GM12878 (cell line): ENCODE results near the gene CENPH. TPM values are rescaled to one million over a fixed set of nuclear protein-coding genes. Genes with fewer than 3 reads are reported as not detected.
A peak's percentile ranks its signal among the peaks of the same experiment; 100 is the strongest.

Experiments used
- ATF2 ChIP-seq: IDR thresholded peaks from 2 replicates; pipeline ENCODE4 v1.6.1; 2012; ENCODE audit warnings: low read length, inconsistent platforms
- EED ChIP-seq: sonication (generic); IDR thresholded peaks from 2 replicates; pipeline ENCODE4 v1.6.1; 2016; ENCODE audit warnings: antibody characterized with exemption, low read depth
- GABPA ChIP-seq: IDR thresholded peaks from 2 replicates; pipeline ENCODE4 v1.6.1; 2014; ENCODE audit warnings: antibody characterized with exemption, low read depth, mild to moderate bottlenecking, inconsistent platforms
- HDAC2 ChIP-seq: fragments of 200-600 bp; sonication (generic); IDR thresholded peaks from 2 replicates; pipeline ENCODE4 v1.6.1; 2017
- JUND ChIP-seq: IDR thresholded peaks from 2 replicates; pipeline ENCODE4 v1.6.1; 2012; ENCODE audit warnings: low read depth, mild to moderate bottlenecking, low read length, improper control_type of control experiment, moderate library complexity
- MYC ChIP-seq: IDR thresholded peaks from 2 replicates; pipeline ENCODE4 v1.6.1; 2011; ENCODE audit warnings: mild to moderate bottlenecking, low read length, moderate library complexity, inconsistent platforms; ENCODE audit not compliant: insufficient read depth, insufficient replicate concordance, insufficient read length, severe bottlenecking
- NFIC ChIP-seq: IDR thresholded peaks from 2 replicates; pipeline ENCODE4 v1.6.1; 2012; ENCODE audit warnings: low read depth, mild to moderate bottlenecking, inconsistent platforms, low read length, moderate library complexity
- NR2C2 ChIP-seq: IDR thresholded peaks from 2 replicates; pipeline ENCODE4 v1.6.1; 2011; ENCODE audit warnings: borderline replicate concordance, low read depth; ENCODE audit not compliant: control insufficient read depth, insufficient read length
- PML ChIP-seq: IDR thresholded peaks from 2 replicates; pipeline ENCODE4 v1.6.1; 2012; ENCODE audit warnings: low read length, inconsistent platforms
- RAD21 ChIP-seq: IDR thresholded peaks from 2 replicates; pipeline ENCODE4 v1.6.1; 2011; ENCODE audit warnings: mild to moderate bottlenecking, low read depth, low read length, moderate library complexity; ENCODE audit not compliant: insufficient read depth
- STAT1 ChIP-seq: fragments of 450-650 bp; conservative IDR thresholded peaks from 2 replicates; pipeline ENCODE4 v1.6.1; 2014; ENCODE audit warnings: antibody characterized with exemption, mild to moderate bottlenecking
- TARDBP ChIP-seq: IDR thresholded peaks from 2 replicates; pipeline ENCODE4 v1.6.1; 2016; ENCODE audit warnings: borderline replicate concordance
- TCF7 ChIP-seq: IDR thresholded peaks from 2 replicates; pipeline ENCODE4 v1.6.1; 2014; ENCODE audit warnings: antibody characterized with exemption, borderline replicate concordance
- WRNIP1 ChIP-seq: IDR thresholded peaks from 2 replicates; pipeline ENCODE4 v1.6.1; 2011; ENCODE audit warnings: low read depth, low read length, improper control_type of control experiment, borderline replicate concordance
- ZBTB11 ChIP-seq: fragments of 450-650 bp; formaldehyde crosslinking; IDR thresholded peaks from 2 replicates; pipeline ENCODE4 v1.5.0; 2022; ENCODE audit warnings: mild to moderate bottlenecking, missing genetic modification characterization
- polyA plus RNA-seq, 11 experiments: library from polyadenylated mRNA; depleted of rRNA in 4 of 11; unstranded in 6 of 11; stranded (reverse) in 5 of 11; fragments of >200 nt; fragmentation: Nextera tagmentation in 4 of 11; fragmentation: Illumina TruSeq in 1 of 11; extraction: Ambion mirVana in 4 of 11; extraction: Trizol in 1 of 11; gene quantifications; 1 replicate in 1 of 11; 2 replicates in 10 of 11; pipeline versions ENCODE4 v1.2.1 to v1.2.3, GENCODE V29; 2011 to 2016; ENCODE audit warnings: inconsistent platforms in 2 of 11, missing spikeins in 2 of 11, low read depth in 1 of 11
- total RNA-seq, 4 experiments: library from RNA; depleted of rRNA in 3 of 4; stranded (reverse); fragments of >200 nt in 3 of 4; fragmentation: Illumina TruSeq in 1 of 4; extraction: Trizol in 1 of 4; gene quantifications; 2 replicates each; pipeline versions ENCODE4 v1.2.1 to v1.2.3, GENCODE V29; 2013 to 2021
- TF ChIP-seq, protein P1 (sequence below): fragments of 450-650 bp; formaldehyde crosslinking; IDR thresholded peaks from 2 replicates; pipeline ENCODE4 v1.4.0; 2022; ENCODE audit warnings: mild to moderate bottlenecking, moderate library complexity
- TF ChIP-seq, protein P2 (sequence below): fragments of 450-650 bp; formaldehyde crosslinking; IDR thresholded peaks from 2 replicates; pipeline ENCODE4 v1.4.0; 2020; ENCODE audit warnings: mild to moderate bottlenecking, moderate library complexity

CENPH gene
- total and polyA plus RNA-seq, 10 of the 15 experiments (the other 5 are each of a cell fraction or from before 2014, with no cell fraction given) = 7.3 to 65.6 (median 45.9) TPM

DNA sequence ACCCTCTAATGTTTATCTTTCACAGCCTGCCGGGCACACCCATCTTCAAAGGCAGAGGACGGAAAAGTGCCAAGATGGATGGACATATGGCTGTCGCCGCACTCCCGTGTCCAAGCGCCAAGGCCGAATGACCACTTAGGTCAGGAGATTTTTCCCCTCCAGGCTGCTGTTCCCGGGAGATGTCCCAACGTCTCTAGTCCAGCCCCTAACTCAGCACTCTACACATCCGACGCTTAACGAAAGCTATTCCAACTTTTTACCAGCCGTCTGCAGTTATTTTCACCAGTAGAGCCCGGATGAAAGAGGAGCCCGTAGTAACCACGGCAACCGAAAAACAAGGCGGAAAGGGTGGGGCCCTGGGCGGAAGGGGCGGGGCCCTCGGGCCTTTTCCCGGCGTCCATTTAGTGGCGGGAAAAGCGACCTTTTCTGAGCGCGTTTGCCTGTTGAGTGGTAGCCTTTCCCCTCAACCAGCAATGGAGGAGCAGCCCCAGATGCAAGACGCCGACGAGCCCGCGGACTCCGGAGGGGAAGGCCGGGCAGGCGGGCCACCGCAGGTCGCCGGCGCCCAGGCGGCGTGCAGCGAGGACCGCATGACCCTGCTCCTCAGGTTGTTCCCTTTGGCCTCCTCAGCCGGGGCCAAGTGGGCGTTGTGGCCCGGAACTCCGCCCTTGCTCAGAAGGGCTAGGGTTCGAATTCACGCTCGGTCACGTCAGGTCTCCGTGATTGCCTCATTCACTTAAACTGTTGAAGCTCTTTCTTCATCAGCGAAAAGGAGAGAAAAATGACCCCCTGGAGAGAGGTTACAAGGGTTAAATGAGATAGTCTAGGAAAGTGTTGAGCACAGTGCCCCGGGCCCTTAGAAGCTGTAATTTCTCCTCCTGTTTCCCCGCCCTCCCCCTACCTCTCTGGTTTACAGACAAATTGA is at the start of gene CENPH (continued):
- TF ChIP-seq, protein P1, sequence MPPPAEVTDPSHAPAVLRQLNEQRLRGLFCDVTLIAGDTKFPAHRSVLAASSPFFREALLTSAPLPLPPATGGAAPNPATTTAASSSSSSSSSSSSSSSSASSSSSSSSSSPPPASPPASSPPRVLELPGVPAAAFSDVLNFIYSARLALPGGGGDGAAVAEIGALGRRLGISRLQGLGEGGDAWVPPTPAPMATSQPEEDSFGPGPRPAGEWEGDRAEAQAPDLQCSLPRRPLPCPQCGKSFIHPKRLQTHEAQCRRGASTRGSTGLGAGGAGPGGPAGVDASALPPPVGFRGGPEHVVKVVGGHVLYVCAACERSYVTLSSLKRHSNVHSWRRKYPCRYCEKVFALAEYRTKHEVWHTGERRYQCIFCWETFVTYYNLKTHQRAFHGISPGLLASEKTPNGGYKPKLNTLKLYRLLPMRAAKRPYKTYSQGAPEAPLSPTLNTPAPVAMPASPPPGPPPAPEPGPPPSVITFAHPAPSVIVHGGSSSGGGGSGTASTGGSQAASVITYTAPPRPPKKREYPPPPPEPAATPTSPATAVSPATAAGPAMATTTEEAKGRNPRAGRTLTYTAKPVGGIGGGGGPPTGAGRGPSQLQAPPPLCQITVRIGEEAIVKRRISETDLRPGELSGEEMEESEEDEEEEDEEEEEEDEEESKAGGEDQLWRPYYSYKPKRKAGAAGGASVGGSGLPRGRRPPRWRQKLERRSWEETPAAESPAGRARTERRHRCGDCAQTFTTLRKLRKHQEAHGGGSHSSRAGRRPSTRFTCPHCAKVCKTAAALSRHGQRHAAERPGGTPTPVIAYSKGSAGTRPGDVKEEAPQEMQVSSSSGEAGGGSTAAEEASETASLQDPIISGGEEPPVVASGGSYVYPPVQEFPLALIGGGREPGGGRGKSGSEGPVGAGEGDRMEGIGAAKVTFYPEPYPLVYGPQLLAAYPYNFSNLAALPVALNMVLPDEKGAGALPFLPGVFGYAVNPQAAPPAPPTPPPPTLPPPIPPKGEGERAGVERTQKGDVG = no peak
- TF ChIP-seq PML (peak; percentile 51; the same call in 1 of the 2 replicates), ATF2 (no peak), NFIC (no peak), JUND (no peak), RAD21 (no peak; the same call in 1 of the 2 replicates), NR2C2 (no peak), TCF7 (no peak), HDAC2 (no peak), TARDBP (0 out of 2 replicates have a peak, but pooled peaks have one; percentile 32), EED (no peak), MYC (no peak), ZBTB11 (CRISPR knock-in tag) (no peak), STAT1 (no peak), WRNIP1 (no peak), GABPA (peak; percentile 89)
- TF ChIP-seq, protein P2, sequence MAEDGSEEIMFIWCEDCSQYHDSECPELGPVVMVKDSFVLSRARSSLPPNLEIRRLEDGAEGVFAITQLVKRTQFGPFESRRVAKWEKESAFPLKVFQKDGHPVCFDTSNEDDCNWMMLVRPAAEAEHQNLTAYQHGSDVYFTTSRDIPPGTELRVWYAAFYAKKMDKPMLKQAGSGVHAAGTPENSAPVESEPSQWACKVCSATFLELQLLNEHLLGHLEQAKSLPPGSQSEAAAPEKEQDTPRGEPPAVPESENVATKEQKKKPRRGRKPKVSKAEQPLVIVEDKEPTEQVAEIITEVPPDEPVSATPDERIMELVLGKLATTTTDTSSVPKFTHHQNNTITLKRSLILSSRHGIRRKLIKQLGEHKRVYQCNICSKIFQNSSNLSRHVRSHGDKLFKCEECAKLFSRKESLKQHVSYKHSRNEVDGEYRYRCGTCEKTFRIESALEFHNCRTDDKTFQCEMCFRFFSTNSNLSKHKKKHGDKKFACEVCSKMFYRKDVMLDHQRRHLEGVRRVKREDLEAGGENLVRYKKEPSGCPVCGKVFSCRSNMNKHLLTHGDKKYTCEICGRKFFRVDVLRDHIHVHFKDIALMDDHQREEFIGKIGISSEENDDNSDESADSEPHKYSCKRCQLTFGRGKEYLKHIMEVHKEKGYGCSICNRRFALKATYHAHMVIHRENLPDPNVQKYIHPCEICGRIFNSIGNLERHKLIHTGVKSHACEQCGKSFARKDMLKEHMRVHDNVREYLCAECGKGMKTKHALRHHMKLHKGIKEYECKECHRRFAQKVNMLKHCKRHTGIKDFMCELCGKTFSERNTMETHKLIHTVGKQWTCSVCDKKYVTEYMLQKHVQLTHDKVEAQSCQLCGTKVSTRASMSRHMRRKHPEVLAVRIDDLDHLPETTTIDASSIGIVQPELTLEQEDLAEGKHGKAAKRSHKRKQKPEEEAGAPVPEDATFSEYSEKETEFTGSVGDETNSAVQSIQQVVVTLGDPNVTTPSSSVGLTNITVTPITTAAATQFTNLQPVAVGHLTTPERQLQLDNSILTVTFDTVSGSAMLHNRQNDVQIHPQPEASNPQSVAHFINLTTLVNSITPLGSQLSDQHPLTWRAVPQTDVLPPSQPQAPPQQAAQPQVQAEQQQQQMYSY (CRISPR knock-in tag) = no peak
